Measurements from ENCODE around the gene TIMP4.

The TIMP4 gene

GRCh38 chr3:12131351-12132090, 27.2 kb downstream of the TIMP4 start:
- H3K4me3 ChIP-seq (ENCODE audit: low read length in 2 of 2): no peak overlapping the region
- no peaks in the 10 kb centered on the region for H3K36me3 ChIP-seq (ENCODE audit: control insufficient read depth in 2 of 2, insufficient read depth in 2 of 2, low read length in 2 of 2)
- H3K4me1 ChIP-seq (ENCODE audit: control insufficient read depth, insufficient read depth, low read length): no peaks in the 10 kb centered on the region
- H3K27ac ChIP-seq (ENCODE audit: low read length): no peak overlapping the region
- H3K9me3 ChIP-seq (ENCODE audit: control insufficient read depth in 2 of 2, low read length in 2 of 2): no peaks in the 10 kb centered on the region
- no peak overlapping the region for H3K9ac ChIP-seq (ENCODE audit: low read length in 2 of 2)
- H3K27me3 ChIP-seq (ENCODE audit: control insufficient read depth in 1 of 2, insufficient read depth in 2 of 2, low read length in 2 of 2): peaks cover 0 to 5% of the 10 kb centered on the region in 2 donors

DNA sequence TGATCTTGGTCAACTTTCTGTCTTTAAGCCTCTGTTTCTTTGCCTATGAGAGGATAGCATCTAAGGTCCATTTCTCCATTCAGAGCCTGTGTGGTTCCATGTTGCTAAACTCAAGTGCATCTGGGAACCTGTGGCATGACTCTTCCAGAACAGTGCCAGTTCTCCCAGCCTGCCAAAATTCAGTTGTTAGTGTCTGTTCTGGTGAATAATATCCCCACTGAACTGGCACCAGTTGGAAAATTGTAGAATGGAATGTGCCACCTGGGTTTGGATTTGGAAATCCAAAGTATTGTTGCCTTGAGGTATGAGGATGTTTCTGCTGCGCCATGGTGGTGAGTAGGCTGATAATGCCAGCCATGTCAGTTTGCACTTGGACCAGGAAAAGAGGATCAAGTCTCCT, 31.3 kb downstream of the TIMP4 start:
- no peak overlapping the region for H3K27ac ChIP-seq (ENCODE audit: low read length)

DNA sequence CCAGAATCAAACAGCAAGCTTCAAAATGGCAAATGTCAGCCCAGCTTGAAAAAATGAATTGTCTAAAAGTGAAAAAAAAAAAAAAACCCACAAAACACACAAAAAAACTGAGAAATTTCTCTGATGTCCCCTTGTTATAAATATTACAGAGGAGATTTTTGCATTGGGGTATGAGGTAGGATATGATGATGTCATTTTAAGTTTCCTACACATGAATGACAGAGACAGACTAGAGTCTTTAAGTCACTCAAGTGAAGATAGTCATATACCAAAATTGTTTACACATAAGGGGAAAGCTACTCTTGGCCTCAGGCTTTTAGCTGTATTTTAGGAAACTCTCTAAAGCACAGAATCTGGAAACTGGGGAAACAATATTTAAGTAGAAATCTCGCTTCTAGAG, 32.9 kb downstream of the TIMP4 start:
- Histone ChIP-seq H3K27me3 (ENCODE audit: control insufficient read depth in 1 of 2, insufficient read depth in 2 of 2, low read length in 2 of 2) (peaks cover 0 to 5% of the 10 kb centered on the region in 2 donors), H3K4me1 (ENCODE audit: control insufficient read depth, insufficient read depth, low read length) (no peaks in the 10 kb centered on the region), H3K9ac (ENCODE audit: low read length in 2 of 2) (no peak overlapping the region), H3K36me3 (ENCODE audit: control insufficient read depth in 2 of 2, insufficient read depth in 2 of 2, low read length in 2 of 2) (no peaks in the 10 kb centered on the region), H3K4me3 (ENCODE audit: low read length in 2 of 2) (no peak overlapping the region), H3K9me3 (ENCODE audit: control insufficient read depth in 2 of 2, low read length in 2 of 2) (no peaks in the 10 kb centered on the region), H3K27ac (ENCODE audit: low read length) (no peak overlapping the region)

More for the DNA sequence above, 31.3 kb downstream of the TIMP4 start:
- H3K36me3 ChIP-seq (ENCODE audit: control insufficient read depth in 2 of 2, insufficient read depth in 2 of 2, low read length in 2 of 2): no peaks in the 10 kb centered on the region
- no peak overlapping the region for H3K4me3 ChIP-seq (ENCODE audit: low read length in 2 of 2)
- no peaks in the 10 kb centered on the region for H3K9me3 ChIP-seq (ENCODE audit: control insufficient read depth in 2 of 2, low read length in 2 of 2)
- no peaks in the 10 kb centered on the region for H3K4me1 ChIP-seq (ENCODE audit: control insufficient read depth, insufficient read depth, low read length)
- no peak overlapping the region for H3K9ac ChIP-seq (ENCODE audit: low read length in 2 of 2)
- peaks cover 0 to 5% of the 10 kb centered on the region in 2 donors for H3K27me3 ChIP-seq (ENCODE audit: control insufficient read depth in 1 of 2, insufficient read depth in 2 of 2, low read length in 2 of 2)

DNA sequence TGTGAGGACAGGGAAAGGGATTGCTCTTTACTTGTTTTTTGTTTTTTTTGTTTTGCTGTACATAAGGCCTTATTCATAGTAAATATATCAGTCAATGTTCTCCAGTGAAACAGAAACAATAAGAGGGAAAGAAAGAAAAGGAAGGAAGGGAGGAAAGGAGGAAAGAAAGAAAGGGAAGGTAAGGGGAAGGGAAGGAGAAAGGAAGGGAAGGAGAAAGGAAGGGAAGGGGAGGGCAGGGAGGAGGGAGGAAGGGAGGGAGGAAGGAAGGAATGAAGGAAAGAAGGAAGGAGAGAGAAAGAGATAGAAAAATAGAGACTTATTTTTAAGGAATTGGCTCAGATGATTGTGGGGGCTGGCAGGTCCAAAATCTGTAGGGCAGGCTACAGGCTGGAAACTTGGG, 37.2 kb downstream of the TIMP4 start:
- Histone ChIP-seq H3K27ac (ENCODE audit: low read length) (no peak overlapping the region), H3K9ac (ENCODE audit: low read length in 2 of 2) (no peak overlapping the region), H3K4me3 (ENCODE audit: low read length in 2 of 2) (no peak overlapping the region), H3K27me3 (ENCODE audit: control insufficient read depth in 1 of 2, insufficient read depth in 2 of 2, low read length in 2 of 2) (no peaks in the 10 kb centered on the region), H3K9me3 (ENCODE audit: control insufficient read depth in 2 of 2, low read length in 2 of 2) (no peaks in the 10 kb centered on the region), H3K36me3 (ENCODE audit: control insufficient read depth in 2 of 2, insufficient read depth in 2 of 2, low read length in 2 of 2) (no peaks in the 10 kb centered on the region), H3K4me1 (ENCODE audit: control insufficient read depth, insufficient read depth, low read length) (no peaks in the 10 kb centered on the region)

DNA sequence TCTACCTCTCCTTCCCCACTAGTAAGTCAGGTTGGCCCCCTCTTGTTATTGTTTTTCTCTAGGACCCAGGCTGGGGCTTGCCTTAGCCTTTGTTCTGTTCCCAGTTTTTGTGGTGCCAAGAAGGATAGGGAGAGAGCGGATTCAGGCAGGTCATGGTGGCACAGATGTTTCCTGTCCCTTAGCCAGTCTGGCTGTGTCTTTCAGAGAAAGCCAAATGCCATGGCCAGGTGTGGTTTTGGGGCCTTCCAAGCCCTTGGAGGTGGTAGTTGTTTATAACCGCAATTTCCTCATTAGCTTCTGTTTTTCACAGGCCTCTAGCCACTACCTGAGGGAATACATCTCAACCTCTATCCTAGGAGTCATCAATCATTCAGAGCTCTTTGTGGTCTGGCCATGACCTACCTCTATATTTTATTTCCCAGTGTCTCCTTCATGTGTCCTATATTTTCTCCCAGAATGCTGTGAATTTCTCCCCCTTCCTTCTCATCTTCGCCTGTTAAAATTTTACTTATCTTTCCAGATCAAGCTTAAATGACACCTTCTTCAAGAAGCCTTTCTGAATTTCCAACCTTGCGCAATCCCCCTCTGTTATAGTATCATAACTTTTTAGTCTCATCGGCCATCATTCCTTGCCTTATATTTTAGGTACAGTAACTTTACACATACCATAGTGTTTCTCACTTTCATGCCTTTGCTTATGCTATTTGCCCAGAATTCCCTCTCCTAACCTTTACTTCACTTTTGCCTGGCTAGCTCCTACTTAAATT, 38.2 kb downstream of the TIMP4 start:
- Histone ChIP-seq H3K9ac (ENCODE audit: low read length in 2 of 2) (no peak overlapping the region), H3K36me3 (ENCODE audit: control insufficient read depth in 2 of 2, insufficient read depth in 2 of 2, low read length in 2 of 2) (no peaks in the 10 kb centered on the region), H3K4me3 (ENCODE audit: low read length in 2 of 2) (no peak overlapping the region), H3K27me3 (ENCODE audit: control insufficient read depth in 1 of 2, insufficient read depth in 2 of 2, low read length in 2 of 2) (no peaks in the 10 kb centered on the region), H3K27ac (ENCODE audit: low read length) (no peak overlapping the region), H3K9me3 (ENCODE audit: control insufficient read depth in 2 of 2, low read length in 2 of 2) (no peaks in the 10 kb centered on the region), H3K4me1 (ENCODE audit: control insufficient read depth, insufficient read depth, low read length) (no peaks in the 10 kb centered on the region)

DNA sequence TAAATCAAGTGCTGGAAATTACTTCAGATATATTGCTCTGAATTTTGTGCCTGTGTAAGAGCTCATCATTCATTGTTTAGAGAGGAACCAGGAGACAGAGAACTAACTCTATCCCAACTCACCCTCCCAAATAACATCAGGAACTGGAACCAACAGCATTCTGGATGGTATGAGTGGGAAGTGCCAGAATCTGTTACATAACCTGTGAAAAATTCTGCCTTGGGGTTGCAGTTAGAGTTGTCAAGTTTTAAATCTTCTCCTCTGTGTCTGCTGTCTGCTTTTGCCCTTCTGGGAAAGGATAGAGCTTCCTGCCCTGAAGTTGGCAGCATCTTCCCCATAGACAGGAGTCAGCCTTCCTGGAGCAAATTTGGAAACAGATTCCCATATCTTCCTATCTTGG, 41.2 kb downstream of the TIMP4 start:
- no peaks in the 10 kb centered on the region for H3K36me3 ChIP-seq (ENCODE audit: control insufficient read depth in 2 of 2, insufficient read depth in 2 of 2, low read length in 2 of 2)
- H3K27me3 ChIP-seq (ENCODE audit: control insufficient read depth in 1 of 2, insufficient read depth in 2 of 2, low read length in 2 of 2): no peaks in the 10 kb centered on the region
- H3K4me1 ChIP-seq (ENCODE audit: control insufficient read depth, insufficient read depth, low read length): no peaks in the 10 kb centered on the region
- no peak overlapping the region for H3K9ac ChIP-seq (ENCODE audit: low read length in 2 of 2)
- H3K9me3 ChIP-seq (ENCODE audit: control insufficient read depth in 2 of 2, low read length in 2 of 2): no peaks in the 10 kb centered on the region
- no peak overlapping the region for H3K27ac ChIP-seq (ENCODE audit: low read length)
- no peak overlapping the region for H3K4me3 ChIP-seq (ENCODE audit: low read length in 2 of 2)

GRCh38 chr3:12116870-12117269, 41.8 kb downstream of the TIMP4 start:
- H3K4me1 ChIP-seq (ENCODE audit: control insufficient read depth, insufficient read depth, low read length): no peaks in the 10 kb centered on the region
- no peaks in the 10 kb centered on the region for H3K36me3 ChIP-seq (ENCODE audit: control insufficient read depth in 2 of 2, insufficient read depth in 2 of 2, low read length in 2 of 2)
- no peaks in the 10 kb centered on the region for H3K9me3 ChIP-seq (ENCODE audit: control insufficient read depth in 2 of 2, low read length in 2 of 2)
- no peak overlapping the region for H3K27ac ChIP-seq (ENCODE audit: low read length)
- H3K9ac ChIP-seq (ENCODE audit: low read length in 2 of 2): no peak overlapping the region
- H3K4me3 ChIP-seq (ENCODE audit: low read length in 2 of 2): no peak overlapping the region
- no peaks in the 10 kb centered on the region for H3K27me3 ChIP-seq (ENCODE audit: control insufficient read depth in 1 of 2, insufficient read depth in 2 of 2, low read length in 2 of 2)

GRCh38 chr3:12115849-12116248, 42.9 kb downstream of the TIMP4 start:
- no peak overlapping the region for H3K9ac ChIP-seq (ENCODE audit: low read length in 2 of 2)
- H3K27ac ChIP-seq (ENCODE audit: low read length): no peak overlapping the region
- no peak overlapping the region for H3K4me3 ChIP-seq (ENCODE audit: low read length in 2 of 2)
- no peaks in the 10 kb centered on the region for H3K27me3 ChIP-seq (ENCODE audit: control insufficient read depth in 1 of 2, insufficient read depth in 2 of 2, low read length in 2 of 2)
- no peaks in the 10 kb centered on the region for H3K9me3 ChIP-seq (ENCODE audit: control insufficient read depth in 2 of 2, low read length in 2 of 2)
- no peaks in the 10 kb centered on the region for H3K4me1 ChIP-seq (ENCODE audit: control insufficient read depth, insufficient read depth, low read length)
- no peaks in the 10 kb centered on the region for H3K36me3 ChIP-seq (ENCODE audit: control insufficient read depth in 2 of 2, insufficient read depth in 2 of 2, low read length in 2 of 2)

DNA sequence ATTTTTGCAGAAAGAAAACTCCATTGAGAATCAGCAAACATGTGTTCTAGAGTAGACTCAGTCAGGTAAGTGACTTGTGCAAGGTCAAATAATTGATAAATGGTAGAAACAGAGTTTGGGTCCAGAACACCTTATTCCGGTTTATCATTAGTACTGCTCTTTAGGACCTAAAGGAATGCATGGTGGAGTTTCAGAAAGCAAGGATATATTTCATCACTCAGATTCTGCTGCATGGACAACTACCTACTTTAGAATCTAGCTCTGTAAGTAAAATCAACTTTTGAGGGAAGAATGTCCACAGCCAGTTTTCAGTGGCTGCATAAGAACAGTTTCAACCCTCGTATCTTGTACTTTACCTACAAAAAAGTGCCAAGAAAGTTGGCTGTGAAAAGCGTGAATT, 43.6 kb downstream of the TIMP4 start:
- Histone ChIP-seq H3K27me3 (ENCODE audit: control insufficient read depth in 1 of 2, insufficient read depth in 2 of 2, low read length in 2 of 2) (no peaks in the 10 kb centered on the region), H3K27ac (ENCODE audit: low read length) (no peak overlapping the region), H3K9me3 (ENCODE audit: control insufficient read depth in 2 of 2, low read length in 2 of 2) (no peaks in the 10 kb centered on the region), H3K4me1 (ENCODE audit: control insufficient read depth, insufficient read depth, low read length) (no peaks in the 10 kb centered on the region), H3K9ac (ENCODE audit: low read length in 2 of 2) (no peak overlapping the region), H3K36me3 (ENCODE audit: control insufficient read depth in 2 of 2, insufficient read depth in 2 of 2, low read length in 2 of 2) (no peaks in the 10 kb centered on the region), H3K4me3 (ENCODE audit: low read length in 2 of 2) (no peak overlapping the region)

- Histone ChIP-seq H3K36me3 (ENCODE audit: control insufficient read depth in 2 of 2, insufficient read depth in 2 of 2, low read length in 2 of 2) (no peaks in the 10 kb centered on the region), H3K4me1 (ENCODE audit: control insufficient read depth, insufficient read depth, low read length) (no peaks in the 10 kb centered on the region), H3K9me3 (ENCODE audit: control insufficient read depth in 2 of 2, low read length in 2 of 2) (no peaks in the 10 kb centered on the region), H3K4me3 (ENCODE audit: low read length in 2 of 2) (no peak overlapping the region), H3K27ac (ENCODE audit: low read length) (no peak overlapping the region), H3K27me3 (ENCODE audit: control insufficient read depth in 1 of 2, insufficient read depth in 2 of 2, low read length in 2 of 2) (no peaks in the 10 kb centered on the region), H3K9ac (ENCODE audit: low read length in 2 of 2) (no peak overlapping the region)
These were observed 44.5 kb downstream of the TIMP4 start for GRCh38 chr3:12114251-12114650.
